ENCODE data around the gene PCBP2.
"Not testable (repeated sequence)": the region's sequence is repeated elsewhere in the genome, so short reads cannot be mapped to it uniquely, and the experiment has no call there.

The PCBP2 gene

DNA sequence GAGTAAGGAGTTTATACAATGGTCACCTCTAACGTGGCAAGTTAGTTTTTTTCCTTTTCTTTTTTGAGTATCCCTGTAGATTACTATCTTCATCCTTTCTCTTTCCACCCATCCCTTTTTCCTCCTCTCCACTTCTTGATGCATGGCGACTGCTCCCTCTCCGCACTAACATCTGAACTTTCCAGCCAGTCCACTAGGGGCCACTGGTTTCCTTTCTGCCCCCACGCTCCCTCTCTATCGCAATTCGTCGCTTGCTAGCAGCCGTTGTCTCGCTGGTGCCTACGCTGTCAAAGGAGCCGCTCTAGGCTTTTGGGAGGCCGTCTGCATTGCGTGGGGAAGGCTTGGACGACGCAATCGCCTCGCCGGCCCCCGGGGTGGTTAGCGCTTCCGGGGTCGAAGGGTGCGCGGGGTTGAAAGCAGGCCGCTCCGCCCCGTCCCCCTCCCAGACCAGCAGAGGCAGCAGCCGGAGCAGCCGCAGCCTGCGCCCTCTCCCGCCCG is at the start of gene PCBP2:
Gene PCBP2, plus strand, starts transcription at position 442 of the 498 bp plus-strand sequence. CDS start 2,699 bp downstream, outside the sequence.
- DNase-seq, result peak; percentile 99

DNA sequence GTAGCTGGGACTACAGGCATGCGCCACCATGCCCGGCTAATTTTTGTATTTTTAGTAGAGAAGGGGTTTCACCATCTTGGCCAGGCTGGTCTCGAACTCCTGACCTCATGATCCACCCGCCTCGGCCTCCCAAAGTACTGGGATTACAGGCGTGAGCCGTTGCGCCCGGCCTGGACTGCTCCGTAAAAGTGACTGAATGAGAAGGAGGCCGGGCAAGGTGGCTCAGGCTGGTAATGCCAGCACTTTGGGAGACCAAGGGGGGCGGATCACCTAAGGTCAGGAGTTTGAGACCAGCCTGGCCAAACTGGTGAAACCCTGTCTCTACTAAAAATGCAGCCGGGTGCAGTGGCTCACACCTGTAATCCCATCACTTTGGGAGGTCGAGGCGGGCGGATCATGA is 49.6 kb upstream of the PCBP2 start:
- DNase-seq, result not testable (repeated sequence)

DNA sequence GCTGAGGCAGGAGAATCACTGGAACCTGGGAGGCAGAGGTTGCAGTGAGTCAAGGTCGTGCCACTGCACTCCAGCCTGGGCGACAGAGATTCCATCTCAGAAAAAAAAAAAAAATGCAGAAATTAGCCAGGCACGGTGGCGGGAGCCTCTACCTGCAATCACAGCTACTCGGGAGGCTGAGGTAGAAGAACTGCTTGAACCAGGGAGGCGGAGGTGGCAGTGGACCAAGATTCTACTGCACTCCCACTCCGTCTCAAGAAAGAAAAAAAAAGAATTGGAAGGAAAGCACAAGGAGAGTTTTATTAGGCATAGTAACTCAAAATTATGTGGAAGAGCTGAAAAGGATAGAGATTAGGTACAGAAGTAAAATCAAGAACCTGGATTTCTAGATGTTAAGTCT is 49.0 kb upstream of the PCBP2 start:
- DNase-seq, result no peak

GRCh38 chr12:53410951-53411350 is 41.0 kb upstream of the PCBP2 start:
- DNase-seq, result no peak

GRCh38 chr12:53413485-53414204 is 38.3 kb upstream of the PCBP2 start:
- no peak for DNase-seq

DNA sequence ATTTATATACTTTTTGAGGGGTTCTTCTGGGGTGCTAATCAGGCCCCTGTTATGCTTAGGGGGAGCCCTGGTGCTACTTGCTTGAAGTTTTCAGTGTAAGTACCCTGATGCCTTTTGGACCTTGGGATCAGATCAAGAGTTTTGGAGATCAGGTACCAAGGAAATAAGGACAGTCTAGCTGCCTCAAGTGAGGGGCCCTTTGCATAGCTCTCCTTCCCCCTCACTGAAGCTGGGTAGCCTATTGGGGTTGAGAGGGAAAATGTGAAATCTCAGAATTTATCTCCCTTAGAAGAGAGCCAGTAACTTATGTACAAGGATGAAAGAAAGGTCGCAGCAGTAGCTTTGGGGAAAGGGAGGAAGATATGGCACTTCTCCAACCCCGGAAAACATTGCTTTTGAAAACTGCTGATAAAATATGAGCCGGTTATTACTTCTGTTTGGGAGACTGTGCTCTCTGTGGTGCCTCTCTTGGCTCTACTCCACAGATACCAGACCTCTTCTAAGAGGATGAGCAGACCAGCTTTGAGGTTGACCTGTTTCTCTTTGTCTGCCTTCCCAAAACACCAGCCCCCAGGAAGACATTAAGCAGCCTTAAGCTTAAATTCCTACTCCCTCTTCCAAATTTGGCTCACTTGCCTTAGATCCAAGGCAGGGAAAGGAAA is 37.0 kb upstream of the PCBP2 start:
- no peak for DNase-seq

DNA sequence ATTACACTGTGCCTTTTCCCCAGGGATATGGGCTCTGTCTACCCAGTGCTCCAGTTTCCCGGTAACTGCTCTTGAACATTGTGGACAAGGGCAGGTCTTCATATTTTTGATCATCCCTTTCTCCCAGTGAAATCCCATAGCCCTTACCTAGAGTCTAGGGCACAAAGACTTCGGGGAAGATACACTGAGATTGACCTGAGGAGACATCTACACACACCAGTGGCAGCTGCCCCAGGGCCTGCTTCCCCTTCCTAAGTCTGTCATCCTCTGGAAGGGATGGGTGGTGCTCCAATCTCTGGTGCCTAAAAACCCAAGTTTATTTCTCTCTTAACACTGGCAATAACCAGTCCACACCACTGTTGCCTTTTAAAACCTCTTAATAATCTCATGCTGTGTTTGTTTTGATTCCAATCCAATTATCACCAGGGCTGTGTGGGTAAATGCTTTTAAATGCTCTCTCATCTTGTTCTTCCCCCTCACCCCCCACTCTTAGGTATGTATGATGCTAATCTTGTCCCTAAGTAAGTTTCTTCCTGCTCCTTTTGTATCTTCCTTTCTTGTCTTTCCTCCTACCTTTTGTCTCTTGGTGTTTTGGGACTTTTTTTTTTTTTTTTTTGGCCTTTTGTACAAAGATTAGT is 36.0 kb upstream of the PCBP2 start:
- not testable (repeated sequence) for DNase-seq

DNA sequence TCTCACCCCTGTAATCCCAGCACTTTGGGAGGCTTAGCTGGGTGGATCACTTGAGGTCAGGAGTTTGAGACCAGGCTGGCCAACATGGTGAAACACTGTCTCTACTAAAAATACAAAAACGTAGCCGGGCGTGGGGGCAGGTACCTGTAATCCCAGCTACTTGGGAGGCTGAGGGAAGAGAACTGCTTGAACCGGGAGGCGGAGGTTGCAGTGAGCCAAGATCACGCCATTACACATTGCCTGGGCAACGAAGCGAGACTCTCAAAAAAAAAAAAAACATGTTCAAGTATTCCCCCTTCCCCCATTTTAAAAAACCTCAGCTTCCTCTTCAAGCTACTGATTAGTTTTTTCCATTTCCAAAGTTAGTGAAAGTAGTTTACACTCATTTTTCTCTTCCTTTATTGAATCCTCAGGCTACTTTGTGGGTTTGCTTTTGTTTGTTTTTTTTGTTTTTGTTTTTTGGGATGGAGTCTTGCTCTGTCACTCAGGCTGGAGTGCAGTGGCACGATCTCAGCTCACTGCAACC is 34.5 kb upstream of the PCBP2 start:
- DNase-seq, result not testable (repeated sequence)

GRCh38 chr12:53418221-53418620 is 33.7 kb upstream of the PCBP2 start:
- DNase-seq, result no peak

GRCh38 chr12:53419756-53420155 is 32.1 kb upstream of the PCBP2 start:
- no peak for DNase-seq

GRCh38 chr12:53422247-53422646 is 29.7 kb upstream of the PCBP2 start:
- not testable (repeated sequence) for DNase-seq

DNA sequence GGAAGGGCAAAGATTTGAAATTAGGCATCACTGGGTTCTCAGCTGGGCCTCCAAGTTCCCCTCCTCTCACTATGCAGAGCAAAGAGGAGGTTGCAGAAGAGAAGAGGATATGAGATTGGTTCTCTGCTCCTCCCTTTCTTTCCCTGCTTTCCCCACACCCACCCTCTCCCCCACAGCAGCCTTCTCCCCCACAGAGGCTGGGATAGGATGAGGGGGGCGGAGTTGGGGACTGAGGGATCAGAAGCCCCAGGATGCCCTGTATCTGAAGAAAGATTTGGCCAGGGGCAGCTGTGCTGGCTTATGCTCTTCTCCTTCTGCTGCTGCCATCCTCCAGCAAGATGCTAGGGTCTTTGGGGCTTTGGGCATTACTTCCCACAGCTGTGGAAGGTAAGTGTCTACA is 28.3 kb upstream of the PCBP2 start, which contains the start of gene AMHR2:
Gene AMHR2, plus strand, starts transcription at position 259 of the 400 bp plus-strand sequence. Its CDS starts 80 bp downstream, at position 339.
- no peak for DNase-seq

GRCh38 chr12:53424626-53425514 is 27.0 kb upstream of the PCBP2 start:
- no peak for DNase-seq

- DNase-seq, result no peak
These were observed 26.3 kb upstream of the PCBP2 start for GRCh38 chr12:53425515-53426150.

DNA sequence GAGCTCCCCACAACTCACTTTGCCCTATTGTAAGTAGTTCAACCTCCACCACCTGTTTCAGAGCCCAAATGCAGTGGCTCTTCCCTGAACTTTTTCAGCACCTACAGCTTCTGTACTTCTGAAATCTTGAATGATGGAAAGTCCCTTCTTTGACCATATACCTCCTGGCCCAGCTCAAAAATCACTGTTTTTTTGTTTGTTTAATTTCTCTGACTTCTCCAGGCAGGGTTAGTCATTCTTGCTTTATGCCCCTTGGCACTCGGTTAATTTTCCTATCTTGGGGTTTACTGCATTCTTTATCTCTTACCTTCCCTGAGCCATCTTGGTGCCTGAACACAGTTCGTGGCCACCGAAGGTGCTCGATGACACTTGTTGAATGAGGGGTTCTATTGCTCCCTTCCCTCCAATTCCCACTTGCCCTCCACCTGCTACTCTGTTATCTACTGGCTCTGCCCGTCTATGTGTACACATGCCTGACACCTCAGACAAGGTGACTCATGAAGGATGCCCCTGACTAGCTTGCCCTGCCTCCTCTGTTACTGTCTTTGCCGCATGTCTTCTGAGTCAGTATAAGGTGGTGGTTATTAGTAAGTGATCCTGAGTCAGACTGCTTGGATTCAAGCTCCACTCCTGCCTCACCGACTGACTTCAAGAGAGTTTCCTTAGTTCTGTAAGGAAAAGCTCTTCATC is 23.9 kb upstream of the PCBP2 start:
- DNase-seq, result no peak

- DNase-seq, result no peak
These were observed 23.2 kb upstream of the PCBP2 start for GRCh38 chr12:53428741-53429140.

DNA sequence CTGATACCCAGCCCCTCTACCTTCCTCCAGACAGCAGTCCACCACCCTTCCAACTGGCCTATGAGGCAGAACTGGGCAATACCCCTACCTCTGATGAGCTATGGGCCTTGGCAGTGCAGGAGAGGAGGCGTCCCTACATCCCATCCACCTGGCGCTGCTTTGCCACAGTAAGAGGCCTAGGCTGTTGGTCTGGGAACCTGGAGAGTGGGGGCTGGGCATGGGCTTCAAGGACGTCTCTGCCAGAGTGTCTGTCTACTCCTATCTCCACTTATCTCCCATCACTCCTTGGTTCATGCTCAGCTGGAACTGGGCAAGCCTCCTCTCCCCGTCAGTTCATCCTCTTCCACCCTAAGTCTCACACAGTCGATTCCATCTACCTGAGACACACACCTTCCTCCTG is 21.8 kb upstream of the PCBP2 start:
- no peak for DNase-seq

- no peak for DNase-seq
These were observed 20.7 kb upstream of the PCBP2 start for GRCh38 chr12:53431187-53431586.

DNA sequence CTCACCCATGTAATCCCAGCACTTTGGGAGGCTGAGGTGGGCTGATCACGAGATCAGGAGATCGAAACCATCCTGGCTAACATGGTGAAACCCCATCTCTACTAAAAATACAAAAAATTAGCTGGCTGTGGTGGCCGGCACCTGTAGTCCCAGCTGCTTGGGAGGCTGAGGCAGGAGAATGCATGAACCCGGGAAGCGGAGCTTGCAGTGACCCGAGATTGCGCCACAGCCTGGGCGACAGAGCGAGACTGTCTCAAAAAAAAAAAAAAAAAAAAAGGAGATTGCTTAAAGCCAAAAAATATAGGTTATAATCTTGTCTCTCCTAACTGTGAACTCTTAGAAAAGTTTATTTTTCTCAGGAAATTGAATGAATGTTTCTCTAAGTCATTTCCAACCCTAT is 16.6 kb upstream of the PCBP2 start:
- not testable (repeated sequence) for DNase-seq

- DNase-seq, result not testable (repeated sequence)
These were observed 12.3 kb upstream of the PCBP2 start for GRCh38 chr12:53439582-53439981.

Data from COR-L47 (cell line).